NT2/D1 (cell line): ENCODE measurements around the gene C2CD2.

ENCODE experiments used
- DNase-seq: peaks from one replicate; pipeline ENCODE4 v3.0.0-alpha.2; 2011; ENCODE audit warnings: low read depth, low spot score
- H3K27me3 ChIP-seq: 2 replicates; pipeline ENCODE4 v1.6.0; 2011; ENCODE audit warnings: mild to moderate bottlenecking; ENCODE audit not compliant: insufficient read length, insufficient read depth
- H3K36me3 ChIP-seq: 2 replicates; pipeline ENCODE4 v1.6.1; 2011; ENCODE audit warnings: mild to moderate bottlenecking, low read length, mixed read lengths; ENCODE audit not compliant: insufficient read depth, insufficient read length
- H3K4me1 ChIP-seq: 2 replicates; pipeline ENCODE4 v1.5.1; 2011; ENCODE audit not compliant: insufficient read depth, insufficient read length
- H3K4me3 ChIP-seq: 2 replicates; pipeline ENCODE4 v1.5.1; 2011; ENCODE audit warnings: low read depth; ENCODE audit not compliant: insufficient read length
- H3K9ac ChIP-seq: 2 replicates; pipeline ENCODE4 v1.6.0; 2011; ENCODE audit warnings: low read depth; ENCODE audit not compliant: insufficient read length
- H3K9me3 ChIP-seq: 2 replicates; pipeline ENCODE4 v1.5.1; 2011; ENCODE audit warnings: mild to moderate bottlenecking, low read length; ENCODE audit not compliant: insufficient read depth
- SUZ12 ChIP-seq: IDR thresholded peaks from 2 replicates; pipeline ENCODE4 v1.6.1; 2011; ENCODE audit not compliant: insufficient read length, insufficient read depth; ENCODE audit errors: extremely low read depth
- YY1 ChIP-seq: IDR thresholded peaks from 2 replicates; pipeline ENCODE4 v1.6.1; 2011; ENCODE audit not compliant: insufficient read length, insufficient read depth
- ZNF274 ChIP-seq: IDR thresholded peaks from 2 replicates; pipeline ENCODE4 v1.6.1; 2011; ENCODE audit warnings: mild to moderate bottlenecking, low read depth, low read length

The C2CD2 gene

DNA sequence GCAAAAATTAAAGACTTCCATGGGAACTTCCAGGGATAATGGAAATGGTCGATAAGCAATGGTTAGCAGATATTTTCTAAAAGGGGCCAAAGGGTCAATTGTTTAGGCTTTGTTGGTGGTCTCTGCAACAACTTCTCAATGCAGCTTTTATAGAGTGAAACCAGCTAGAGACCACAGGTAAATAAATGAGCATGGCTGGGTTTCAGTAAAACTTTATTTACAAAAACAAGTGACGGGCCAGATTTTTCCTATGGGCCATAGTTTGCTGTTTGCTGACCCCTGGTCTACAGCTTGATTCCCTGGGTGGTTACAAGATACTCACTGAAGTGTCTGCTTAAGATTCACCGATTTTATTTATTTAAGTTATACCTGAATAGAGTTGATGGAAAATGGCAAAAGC, 52.0 kb downstream of the C2CD2 start:
- TF ChIP-seq YY1 (no peak), SUZ12 (no peak), ZNF274 (no peak)
- Histone ChIP-seq H3K27me3 (no peaks in the 10 kb centered on the region), H3K4me1 (peaks cover 23% of the 10 kb centered on the region), H3K4me3 (no peak overlapping the region), H3K9ac (no peak overlapping the region), H3K9me3 (no peaks in the 10 kb centered on the region), H3K36me3 (peaks cover 21% of the 10 kb centered on the region)
- DNase-seq, result no peak

DNA sequence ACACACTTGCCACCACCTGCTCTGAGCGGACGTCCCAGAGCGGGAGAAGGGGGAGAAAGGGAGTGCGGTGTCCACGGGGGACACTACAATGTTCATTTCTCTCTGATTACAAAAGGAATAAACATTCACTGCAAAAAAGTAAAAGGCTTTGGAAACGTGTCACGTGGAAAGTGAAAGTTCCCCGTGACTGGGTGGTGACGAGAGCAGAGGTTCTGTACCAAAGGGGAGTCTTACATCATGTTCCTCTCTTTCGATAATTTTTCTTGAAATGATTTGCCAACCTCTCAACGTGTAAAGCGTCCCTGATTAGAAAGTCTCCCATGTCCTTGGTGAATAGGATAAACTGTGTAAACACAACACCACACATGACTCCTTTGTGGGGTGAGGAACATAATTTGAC, 52.7 kb downstream of the C2CD2 start:
- Histone ChIP-seq H3K9ac (no peak overlapping the region), H3K27me3 (no peaks in the 10 kb centered on the region), H3K36me3 (peaks cover 19% of the 10 kb centered on the region), H3K4me3 (no peak overlapping the region), H3K4me1 (peaks cover 26% of the 10 kb centered on the region), H3K9me3 (no peaks in the 10 kb centered on the region)
- no peak for DNase-seq
- TF ChIP-seq ZNF274 (no peak), YY1 (no peak), SUZ12 (no peak)

GRCh38 chr21:41900401-41900800, 53.4 kb downstream of the C2CD2 start:
- Histone ChIP-seq H3K4me1 (peaks cover 28% of the 10 kb centered on the region), H3K36me3 (peaks cover 15% of the 10 kb centered on the region), H3K9me3 (no peaks in the 10 kb centered on the region), H3K4me3 (no peak overlapping the region), H3K9ac (no peak overlapping the region), H3K27me3 (no peaks in the 10 kb centered on the region)
- no peak for DNase-seq
- TF ChIP-seq SUZ12, result no peak
- no peak for TF ChIP-seq ZNF274
- TF ChIP-seq YY1, result no peak

GRCh38 chr21:41899426-41900202, 54.2 kb downstream of the C2CD2 start:
- H3K4me3 ChIP-seq, result no peak overlapping the region
- DNase-seq, result no peak
- H3K9me3 ChIP-seq, result no peaks in the 10 kb centered on the region
- H3K36me3 ChIP-seq, result peaks cover 14% of the 10 kb centered on the region
- peaks cover 36% of the 10 kb centered on the region for H3K4me1 ChIP-seq
- H3K27me3 ChIP-seq, result no peaks in the 10 kb centered on the region
- TF ChIP-seq SUZ12 (no peak), ZNF274 (no peak), YY1 (no peak)
- no peak overlapping the region for H3K9ac ChIP-seq

DNA sequence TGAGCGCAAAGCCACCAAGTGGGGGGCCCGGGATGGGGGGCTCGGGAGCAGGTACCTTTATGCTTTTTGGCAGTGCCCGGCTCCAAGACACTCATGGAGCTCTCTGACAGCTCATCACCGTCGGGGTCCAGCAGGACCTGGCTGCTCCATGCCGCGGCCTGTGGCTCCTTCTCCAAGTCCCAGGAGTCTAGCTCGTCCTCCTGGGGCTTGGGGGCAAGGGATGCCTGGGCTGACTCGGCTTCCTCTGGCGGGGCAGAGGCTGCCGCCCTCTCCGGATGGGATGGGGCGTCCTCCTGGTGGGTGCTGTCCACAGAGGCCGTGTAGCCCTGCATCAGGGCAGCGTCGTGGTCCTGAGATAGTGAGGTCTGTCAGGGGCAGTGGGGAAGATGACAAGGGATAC, 54.8 kb downstream of the C2CD2 start:
- H3K36me3 ChIP-seq, result peaks cover 12% of the 10 kb centered on the region
- H3K9me3 ChIP-seq, result no peaks in the 10 kb centered on the region
- H3K4me3 ChIP-seq, result no peak overlapping the region
- no peak for DNase-seq
- H3K9ac ChIP-seq, result no peak overlapping the region
- H3K27me3 ChIP-seq, result no peaks in the 10 kb centered on the region
- TF ChIP-seq YY1 (no peak), SUZ12 (no peak), ZNF274 (no peak)
- H3K4me1 ChIP-seq, result peaks cover 39% of the 10 kb centered on the region

DNA sequence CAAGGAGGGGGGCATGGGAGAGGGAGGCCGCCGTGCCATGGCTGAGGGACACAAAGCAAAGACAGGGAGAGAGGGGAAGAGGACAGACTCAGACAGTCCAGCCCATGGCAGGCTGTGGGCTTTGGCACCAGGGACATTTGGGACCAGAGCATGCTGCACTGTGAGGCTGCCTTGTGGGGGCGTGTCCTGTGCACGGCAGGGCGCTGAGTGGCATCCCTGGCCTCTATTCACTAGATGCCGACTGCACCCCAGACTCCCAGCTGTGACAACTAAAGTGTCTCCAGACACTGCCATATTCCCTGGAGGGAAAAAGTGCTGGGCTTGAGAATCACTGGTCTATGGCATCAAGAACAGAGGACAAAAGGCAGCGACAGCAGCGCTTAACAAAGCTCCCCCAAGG, 56.1 kb downstream of the C2CD2 start:
- Histone ChIP-seq H3K4me1 (peaks cover 40% of the 10 kb centered on the region), H3K4me3 (no peak overlapping the region), H3K36me3 (peaks cover 9% of the 10 kb centered on the region), H3K9ac (no peak overlapping the region), H3K27me3 (no peaks in the 10 kb centered on the region), H3K9me3 (no peaks in the 10 kb centered on the region)
- TF ChIP-seq YY1, result no peak
- no peak for DNase-seq

DNA sequence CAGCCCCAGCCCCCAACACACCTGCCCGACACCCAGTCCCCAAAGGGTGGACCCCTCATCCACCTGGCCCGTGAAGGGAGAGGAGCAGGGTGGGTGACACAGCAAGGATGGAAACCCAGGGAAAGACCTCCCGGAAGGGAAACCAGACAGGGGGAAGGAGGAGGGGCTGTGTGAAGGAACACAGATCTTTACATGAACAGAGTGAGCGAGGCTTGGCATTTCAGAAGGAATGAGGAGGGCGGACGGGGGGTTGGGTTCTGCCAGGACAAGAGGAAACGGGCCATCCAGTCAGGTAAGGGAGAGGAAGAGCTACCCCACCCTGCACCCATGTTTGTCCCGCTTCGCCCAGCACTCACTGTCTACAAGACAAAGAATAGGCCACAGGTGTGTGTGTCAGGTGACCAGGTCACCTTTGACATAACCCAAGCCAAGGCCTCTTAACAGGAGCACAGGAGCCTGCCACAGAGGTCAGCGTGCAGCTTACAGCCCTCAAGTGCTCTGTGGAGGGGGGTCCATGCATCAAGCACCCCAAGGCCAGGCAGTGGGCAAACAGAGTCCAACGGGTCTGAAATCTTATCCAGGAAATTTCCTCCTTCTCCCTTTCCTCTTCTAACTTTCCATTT, 56.7 kb downstream of the C2CD2 start:
- H3K4me3 ChIP-seq, result no peak overlapping the region
- H3K4me1 ChIP-seq, result peaks cover 41% of the 10 kb centered on the region
- peaks cover 9% of the 10 kb centered on the region for H3K36me3 ChIP-seq
- no peak overlapping the region for H3K9ac ChIP-seq
- no peak for DNase-seq
- H3K9me3 ChIP-seq, result no peaks in the 10 kb centered on the region
- H3K27me3 ChIP-seq, result no peaks in the 10 kb centered on the region
- TF ChIP-seq SUZ12 (no peak), YY1 (no peak), ZNF274 (no peak)
